Gastroesophageal sphincter (tissue), 3 donors: ENCODE results near the gene TTLL4.

Source experiments
- POLR2A ChIP-seq, 2 donors: fragments of 450-650 bp; IDR thresholded peaks; one replicate each; pipeline ENCODE4 v1.6.1; 2017; ENCODE audit warnings: antibody characterized with exemption in 2 of 2, mild to moderate bottlenecking in 2 of 2, moderate library complexity in 1 of 2
- TF ChIP-seq, protein P1 (sequence below), 4 experiments: fragments of 200-600 bp in 2 of 4; fragments of 450-650 bp in 2 of 4; sonication (generic) in 1 of 4; IDR thresholded peaks; one replicate each; pipeline ENCODE4 v1.5.1; 2017 to 2019; ENCODE audit warnings: antibody characterized with exemption in 4 of 4, mild to moderate bottlenecking in 2 of 4, moderate library complexity in 2 of 4

- TF ChIP-seq, protein P1, sequence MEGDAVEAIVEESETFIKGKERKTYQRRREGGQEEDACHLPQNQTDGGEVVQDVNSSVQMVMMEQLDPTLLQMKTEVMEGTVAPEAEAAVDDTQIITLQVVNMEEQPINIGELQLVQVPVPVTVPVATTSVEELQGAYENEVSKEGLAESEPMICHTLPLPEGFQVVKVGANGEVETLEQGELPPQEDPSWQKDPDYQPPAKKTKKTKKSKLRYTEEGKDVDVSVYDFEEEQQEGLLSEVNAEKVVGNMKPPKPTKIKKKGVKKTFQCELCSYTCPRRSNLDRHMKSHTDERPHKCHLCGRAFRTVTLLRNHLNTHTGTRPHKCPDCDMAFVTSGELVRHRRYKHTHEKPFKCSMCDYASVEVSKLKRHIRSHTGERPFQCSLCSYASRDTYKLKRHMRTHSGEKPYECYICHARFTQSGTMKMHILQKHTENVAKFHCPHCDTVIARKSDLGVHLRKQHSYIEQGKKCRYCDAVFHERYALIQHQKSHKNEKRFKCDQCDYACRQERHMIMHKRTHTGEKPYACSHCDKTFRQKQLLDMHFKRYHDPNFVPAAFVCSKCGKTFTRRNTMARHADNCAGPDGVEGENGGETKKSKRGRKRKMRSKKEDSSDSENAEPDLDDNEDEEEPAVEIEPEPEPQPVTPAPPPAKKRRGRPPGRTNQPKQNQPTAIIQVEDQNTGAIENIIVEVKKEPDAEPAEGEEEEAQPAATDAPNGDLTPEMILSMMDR (IDR thresholded peaks at IDR 0.05): no peak
- TF ChIP-seq POLR2A (IDR thresholded peaks at IDR 0.05): no peak
Measured at GRCh38 chr2:218662377-218662776, 48.3 kb upstream of the TTLL4 start.
